Body of pancreas (tissue), 4 donors: ENCODE results near the gene DNAJC21.

Source experiments
- POLR2A ChIP-seq, 3 donors: fragments of 450-650 bp; IDR thresholded peaks; one replicate each; pipeline ENCODE4 v1.6.1; 2016; ENCODE audit warnings: antibody characterized with exemption in 3 of 3, mild to moderate bottlenecking in 2 of 3
- TF ChIP-seq, protein P1 (sequence below), 7 experiments: fragments of 450-650 bp in 4 of 7; fragments of 200-600 bp in 3 of 7; sonication (generic) in 3 of 7; IDR thresholded peaks; one replicate each; pipeline ENCODE4 v1.5.1; 2016 to 2019; ENCODE audit warnings: antibody characterized with exemption in 7 of 7

DNA sequence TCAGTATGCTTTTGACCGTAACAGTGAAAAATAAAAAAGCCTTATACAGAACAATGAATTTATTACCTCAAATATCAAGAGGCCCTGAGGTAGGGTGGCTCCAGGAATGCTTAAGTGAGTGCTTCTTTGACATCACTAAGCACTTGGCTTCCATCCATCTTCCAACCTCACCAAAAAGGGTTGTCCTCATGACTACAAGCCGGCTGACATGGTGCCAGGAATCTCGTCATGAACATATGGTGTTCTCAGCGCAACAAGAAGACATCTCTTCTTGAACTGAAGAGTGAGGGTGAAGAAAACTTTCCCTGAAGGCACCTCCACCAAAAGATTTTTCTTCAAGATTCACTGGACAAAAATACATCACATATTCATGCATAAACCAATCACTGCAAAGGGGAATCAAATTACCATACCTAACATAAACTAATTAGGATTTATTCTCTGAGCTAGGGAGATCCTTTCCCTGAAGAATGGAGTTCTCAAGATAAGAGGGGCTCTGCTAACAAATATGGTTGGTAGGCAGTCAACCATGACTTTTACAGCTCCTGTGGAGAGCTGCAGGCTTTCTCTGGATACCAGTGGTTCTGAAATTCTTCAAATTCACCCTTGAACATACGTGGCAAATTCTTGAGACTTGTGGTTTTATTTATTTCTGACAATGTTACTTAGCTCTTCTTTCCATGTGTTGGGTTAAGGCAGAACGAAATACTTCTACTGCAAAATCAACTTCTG is 68.9 kb downstream of the DNAJC21 start:
- TF ChIP-seq, protein P1, sequence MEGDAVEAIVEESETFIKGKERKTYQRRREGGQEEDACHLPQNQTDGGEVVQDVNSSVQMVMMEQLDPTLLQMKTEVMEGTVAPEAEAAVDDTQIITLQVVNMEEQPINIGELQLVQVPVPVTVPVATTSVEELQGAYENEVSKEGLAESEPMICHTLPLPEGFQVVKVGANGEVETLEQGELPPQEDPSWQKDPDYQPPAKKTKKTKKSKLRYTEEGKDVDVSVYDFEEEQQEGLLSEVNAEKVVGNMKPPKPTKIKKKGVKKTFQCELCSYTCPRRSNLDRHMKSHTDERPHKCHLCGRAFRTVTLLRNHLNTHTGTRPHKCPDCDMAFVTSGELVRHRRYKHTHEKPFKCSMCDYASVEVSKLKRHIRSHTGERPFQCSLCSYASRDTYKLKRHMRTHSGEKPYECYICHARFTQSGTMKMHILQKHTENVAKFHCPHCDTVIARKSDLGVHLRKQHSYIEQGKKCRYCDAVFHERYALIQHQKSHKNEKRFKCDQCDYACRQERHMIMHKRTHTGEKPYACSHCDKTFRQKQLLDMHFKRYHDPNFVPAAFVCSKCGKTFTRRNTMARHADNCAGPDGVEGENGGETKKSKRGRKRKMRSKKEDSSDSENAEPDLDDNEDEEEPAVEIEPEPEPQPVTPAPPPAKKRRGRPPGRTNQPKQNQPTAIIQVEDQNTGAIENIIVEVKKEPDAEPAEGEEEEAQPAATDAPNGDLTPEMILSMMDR (IDR thresholded peaks at IDR 0.05) = no peak
- no peak for TF ChIP-seq POLR2A (IDR thresholded peaks at IDR 0.05)
